ENCODE measurements around the gene IFITM2.

IFITM2 gene

GRCh38 chr11:304061-304506, 3.5 kb upstream of the IFITM2 start:
- Histone ChIP-seq H3K14ac (ENCODE audit: low read length in 2 of 2) (no peak overlapping the region), H3K9me3 (ENCODE audit: control insufficient read depth, low read length) (no peaks in the 10 kb centered on the region), H3K4me3 (ENCODE audit: insufficient read depth in 1 of 2, low read depth in 1 of 2, low read length in 2 of 2) (no peak overlapping the region), H4K8ac (ENCODE audit: low read length) (no peak overlapping the region), H3K27ac (ENCODE audit: low read length, poor library complexity, severe bottlenecking) (no peak overlapping the region), H2BK5ac (ENCODE audit: low read depth, low read length, poor library complexity, severe bottlenecking) (no peak overlapping the region), H2BK12ac (ENCODE audit: low read length in 2 of 2) (no peak overlapping the region), H2AFZ (ENCODE audit: low read depth, low read length) (no peak overlapping the region), H2BK120ac (ENCODE audit: low read depth, low read length) (peak overlapping the region; percentile 42), H3K4me1 (ENCODE audit: control insufficient read depth, insufficient read depth, low read depth, low read length) (peaks cover 16% of the 10 kb centered on the region), H3K4ac (ENCODE audit: low read depth in 1 of 2, low read length in 2 of 2) (peak overlapping the region in 1 of 2 experiments; percentile 24), H4K91ac (ENCODE audit: low read length) (peak overlapping the region; percentile 84), H2AK5ac (ENCODE audit: low read length, severe bottlenecking) (peak overlapping the region; percentile 85), H3K36me3 (ENCODE audit: control insufficient read depth in 1 of 2, insufficient read depth in 2 of 2, low read depth in 1 of 2, low read length in 2 of 2) (no peaks in the 10 kb centered on the region), H3K9ac (ENCODE audit: low read length) (no peak overlapping the region), H3K23ac (ENCODE audit: low read length in 2 of 2) (no peak overlapping the region), H3K18ac (ENCODE audit: low read depth in 1 of 2, low read length in 2 of 2) (peak overlapping the region in 1 of 2 experiments; percentile 64), H2BK15ac (ENCODE audit: low read depth, poor library complexity, severe bottlenecking) (no peak overlapping the region), H3K4me2 (ENCODE audit: low read length, poor library complexity, severe bottlenecking) (no peak overlapping the region), H3K79me1 (replicated peaks; ENCODE audit: low read length, poor library complexity, severe bottlenecking) (peaks cover 2% of the 10 kb centered on the region), H3K27me3 (ENCODE audit: control insufficient read depth in 1 of 2, insufficient read depth in 1 of 2, low read length in 2 of 2) (peaks cover 0 to 18% of the 10 kb centered on the region in 2 experiments)
- no peak for DNase-seq
- WGBS: 97% methylated on average over 52 of the region's 52 CpGs

- no peak overlapping the region for H4K91ac ChIP-seq (ENCODE audit: low read length)
- peak; percentile 81 for DNase-seq
- no peak overlapping the region for H2AK5ac ChIP-seq (ENCODE audit: low read length, severe bottlenecking)
- peaks cover 19% of the 10 kb centered on the region for H3K4me1 ChIP-seq (ENCODE audit: control insufficient read depth, insufficient read depth, low read depth, low read length)
- no peak overlapping the region for H3K4me3 ChIP-seq (ENCODE audit: insufficient read depth in 1 of 2, low read depth in 1 of 2, low read length in 2 of 2)
- H2AFZ ChIP-seq (ENCODE audit: low read depth, low read length): no peak overlapping the region
- H3K9ac ChIP-seq (ENCODE audit: low read length): no peak overlapping the region
- H2BK12ac ChIP-seq (ENCODE audit: low read length in 2 of 2): peak overlapping the region in 1 of 2 experiments; percentile 94
- peak overlapping the region in 1 of 2 experiments; percentile 19 for H3K18ac ChIP-seq (ENCODE audit: low read depth in 1 of 2, low read length in 2 of 2)
- peaks cover 0 to 9% of the 10 kb centered on the region in 2 experiments for H3K27me3 ChIP-seq (ENCODE audit: control insufficient read depth in 1 of 2, insufficient read depth in 1 of 2, low read length in 2 of 2)
- no peak overlapping the region for H4K8ac ChIP-seq (ENCODE audit: low read length)
- H2BK120ac ChIP-seq (ENCODE audit: low read depth, low read length): no peak overlapping the region
- no peak overlapping the region for H2BK5ac ChIP-seq (ENCODE audit: low read depth, low read length, poor library complexity, severe bottlenecking)
- H2BK15ac ChIP-seq (ENCODE audit: low read depth, poor library complexity, severe bottlenecking): no peak overlapping the region
- peaks cover 4% of the 10 kb centered on the region for H3K79me1 ChIP-seq (replicated peaks; ENCODE audit: low read length, poor library complexity, severe bottlenecking)
- no peak overlapping the region for H3K4ac ChIP-seq (ENCODE audit: low read depth in 1 of 2, low read length in 2 of 2)
- H3K4me2 ChIP-seq (ENCODE audit: low read length, poor library complexity, severe bottlenecking): no peak overlapping the region
- H3K14ac ChIP-seq (ENCODE audit: low read length in 2 of 2): no peak overlapping the region
- no peaks in the 10 kb centered on the region for H3K9me3 ChIP-seq (ENCODE audit: control insufficient read depth, low read length)
- no peak overlapping the region for H3K23ac ChIP-seq (ENCODE audit: low read length in 2 of 2)
- 53% methylated on average over 16 of the region's 19 CpGs for WGBS
- H3K27ac ChIP-seq (ENCODE audit: low read length, poor library complexity, severe bottlenecking): no peak overlapping the region
- no peaks in the 10 kb centered on the region for H3K36me3 ChIP-seq (ENCODE audit: control insufficient read depth in 1 of 2, insufficient read depth in 2 of 2, low read depth in 1 of 2, low read length in 2 of 2)
Measured at GRCh38 chr11:304915-305843, 2.4 kb upstream of the IFITM2 start.

DNA sequence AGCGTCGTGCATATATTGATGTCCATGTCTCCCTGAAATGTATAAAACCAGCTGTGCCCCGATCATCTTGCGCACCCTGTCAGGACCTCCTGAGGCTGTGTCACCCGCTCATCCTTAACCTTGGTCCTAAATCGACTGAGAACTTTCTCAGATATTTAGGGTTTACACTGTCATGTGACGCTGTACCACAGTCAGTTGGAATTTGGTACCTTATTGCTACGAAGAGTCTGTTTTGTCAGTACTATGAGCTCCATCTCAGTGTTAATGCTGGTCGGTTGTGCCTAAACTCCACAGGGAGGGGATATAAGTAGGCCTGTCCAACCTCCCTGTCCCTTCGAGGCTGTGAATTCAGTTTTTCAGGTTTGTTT, 1.8 kb upstream of the IFITM2 start:
- Histone ChIP-seq H2BK15ac (ENCODE audit: low read depth, poor library complexity, severe bottlenecking) (peak overlapping the region; percentile 73), H3K79me1 (replicated peaks; ENCODE audit: low read length, poor library complexity, severe bottlenecking) (peaks cover 4% of the 10 kb centered on the region), H2AK5ac (ENCODE audit: low read length, severe bottlenecking) (peak overlapping the region; percentile 90), H3K4me1 (ENCODE audit: control insufficient read depth, insufficient read depth, low read depth, low read length) (peaks cover 19% of the 10 kb centered on the region), H3K9me3 (ENCODE audit: control insufficient read depth, low read length) (no peaks in the 10 kb centered on the region), H4K8ac (ENCODE audit: low read length) (no peak overlapping the region), H2AFZ (ENCODE audit: low read depth, low read length) (no peak overlapping the region), H3K4me3 (ENCODE audit: insufficient read depth in 1 of 2, low read depth in 1 of 2, low read length in 2 of 2) (no peak overlapping the region), H3K27me3 (ENCODE audit: control insufficient read depth in 1 of 2, insufficient read depth in 1 of 2, low read length in 2 of 2) (peaks cover 0 to 3% of the 10 kb centered on the region in 2 experiments), H3K14ac (ENCODE audit: low read length in 2 of 2) (no peak overlapping the region), H3K4ac (ENCODE audit: low read depth in 1 of 2, low read length in 2 of 2) (peak overlapping the region in 1 of 2 experiments; percentile 74), H3K9ac (ENCODE audit: low read length) (no peak overlapping the region), H3K36me3 (ENCODE audit: control insufficient read depth in 1 of 2, insufficient read depth in 2 of 2, low read depth in 1 of 2, low read length in 2 of 2) (no peaks in the 10 kb centered on the region), H3K23ac (ENCODE audit: low read length in 2 of 2) (no peak overlapping the region), H2BK120ac (ENCODE audit: low read depth, low read length) (no peak overlapping the region), H3K27ac (ENCODE audit: low read length, poor library complexity, severe bottlenecking) (no peak overlapping the region), H2BK5ac (ENCODE audit: low read depth, low read length, poor library complexity, severe bottlenecking) (no peak overlapping the region), H3K4me2 (ENCODE audit: low read length, poor library complexity, severe bottlenecking) (no peak overlapping the region), H4K91ac (ENCODE audit: low read length) (peak overlapping the region; percentile 43), H2BK12ac (ENCODE audit: low read length in 2 of 2) (peak overlapping the region; percentile 89 to 94), H3K18ac (ENCODE audit: low read depth in 1 of 2, low read length in 2 of 2) (peak overlapping the region in 1 of 2 experiments; percentile 19)
- 91% methylated on average over 10 of the region's 10 CpGs for WGBS
- no peak for DNase-seq

DNA sequence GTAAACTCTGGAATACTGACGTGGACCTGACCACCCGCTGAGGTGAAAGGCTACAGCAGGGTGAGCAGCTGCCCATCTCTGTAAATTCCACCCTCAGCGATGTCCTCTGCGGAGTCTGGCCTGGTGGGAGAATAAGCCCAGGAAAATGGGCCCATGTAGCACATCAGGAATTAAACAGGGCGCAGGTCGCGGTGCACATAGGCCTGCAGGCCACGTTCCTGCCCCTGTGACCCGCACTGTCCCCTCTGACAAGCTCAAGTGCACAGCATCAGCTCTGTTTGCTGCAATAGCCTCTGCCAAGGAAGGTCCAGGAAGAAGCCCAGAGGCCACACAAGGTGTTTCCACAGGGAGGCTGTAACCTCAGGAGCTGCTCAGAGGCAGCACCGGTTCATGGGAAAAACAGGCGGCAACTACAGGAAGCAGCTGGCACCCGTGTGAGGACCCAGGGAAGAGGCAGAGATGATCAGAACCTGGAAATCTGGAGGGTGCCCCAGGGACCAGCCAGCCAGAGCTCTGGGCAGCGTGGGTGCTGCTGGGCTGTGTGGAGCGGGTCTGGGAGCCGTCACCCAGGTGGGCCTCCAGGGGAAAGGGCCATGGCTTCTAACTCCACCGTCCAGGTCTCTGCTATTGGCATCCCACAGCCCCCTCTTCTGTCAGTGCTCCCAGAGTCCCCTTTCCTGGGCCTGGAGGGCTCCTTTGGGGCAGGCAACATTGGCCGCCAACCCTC, 808 bp upstream of the IFITM2 start:
- Histone ChIP-seq H3K14ac (ENCODE audit: low read length in 2 of 2) (no peak overlapping the region), H3K27me3 (ENCODE audit: control insufficient read depth in 1 of 2, insufficient read depth in 1 of 2, low read length in 2 of 2) (no peaks in the 10 kb centered on the region), H3K4me2 (ENCODE audit: low read length, poor library complexity, severe bottlenecking) (no peak overlapping the region), H3K9me3 (ENCODE audit: control insufficient read depth, low read length) (no peaks in the 10 kb centered on the region), H2AFZ (ENCODE audit: low read depth, low read length) (no peak overlapping the region), H3K18ac (ENCODE audit: low read depth in 1 of 2, low read length in 2 of 2) (peak overlapping the region; percentile 45 to 67), H2BK15ac (ENCODE audit: low read depth, poor library complexity, severe bottlenecking) (peak overlapping the region; percentile 50), H2BK120ac (ENCODE audit: low read depth, low read length) (peak overlapping the region; percentile 42), H3K23ac (ENCODE audit: low read length in 2 of 2) (no peak overlapping the region), H3K4me1 (ENCODE audit: control insufficient read depth, insufficient read depth, low read depth, low read length) (peaks cover 19% of the 10 kb centered on the region), H4K8ac (ENCODE audit: low read length) (no peak overlapping the region), H2AK5ac (ENCODE audit: low read length, severe bottlenecking) (peak overlapping the region; percentile 1), H3K9ac (ENCODE audit: low read length) (no peak overlapping the region), H4K91ac (ENCODE audit: low read length) (peak overlapping the region; percentile 74), H3K27ac (ENCODE audit: low read length, poor library complexity, severe bottlenecking) (no peak overlapping the region), H2BK5ac (ENCODE audit: low read depth, low read length, poor library complexity, severe bottlenecking) (no peak overlapping the region), H2BK12ac (ENCODE audit: low read length in 2 of 2) (peak overlapping the region; percentile 81 to 83), H3K4me3 (ENCODE audit: insufficient read depth in 1 of 2, low read depth in 1 of 2, low read length in 2 of 2) (no peak overlapping the region), H3K4ac (ENCODE audit: low read depth in 1 of 2, low read length in 2 of 2) (peak overlapping the region; percentile 69 to 74), H3K79me1 (replicated peaks; ENCODE audit: low read length, poor library complexity, severe bottlenecking) (peaks cover 4% of the 10 kb centered on the region), H3K36me3 (ENCODE audit: control insufficient read depth in 1 of 2, insufficient read depth in 2 of 2, low read depth in 1 of 2, low read length in 2 of 2) (no peaks in the 10 kb centered on the region)
- no peak for DNase-seq
- 93% methylated on average over 17 of the region's 17 CpGs for WGBS
